Measurements from ENCODE around the gene DLGAP1. TPM values are rescaled to one million over a fixed set of nuclear protein-coding genes. Genes with fewer than 3 reads are reported as not detected.

DLGAP1 gene
- total RNA-seq, 1 experiment from 2014 or later = 23.2 TPM

DNA sequence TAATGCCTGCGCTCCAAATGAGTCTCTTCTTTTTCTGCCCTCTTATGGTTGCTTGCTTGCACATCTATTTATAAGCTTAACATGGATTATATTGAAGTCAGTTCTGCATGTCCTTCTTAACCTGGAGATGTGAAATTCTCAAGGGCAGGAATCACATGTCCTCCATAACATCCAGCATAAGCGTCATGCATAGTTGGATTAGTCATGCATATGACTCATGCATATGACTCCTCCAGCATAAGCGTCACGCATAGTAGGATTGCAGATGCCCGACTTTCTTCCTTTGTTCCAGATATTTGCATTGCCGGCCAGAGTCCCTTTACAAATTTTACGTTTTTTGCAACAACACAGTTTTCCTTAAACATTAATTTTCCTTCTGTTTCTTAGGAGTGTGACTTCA, 696.6 kb downstream of the DLGAP1 start:
- Histone ChIP-seq H2BK20ac (ENCODE audit: low read depth, low read length, poor library complexity, severe bottlenecking) (no peak overlapping the region), H3K27ac (ENCODE audit: insufficient read length, low read depth, low read length) (no peak overlapping the region), H3K9ac (ENCODE audit: extremely low read depth, insufficient read length, low read length) (no peak overlapping the region), H3K79me2 (ENCODE audit: insufficient read depth, low read length) (no peaks in the 10 kb centered on the region), H3K79me1 (ENCODE audit: insufficient read depth, low read depth, low read length, poor library complexity, severe bottlenecking) (no peaks in the 10 kb centered on the region), H2AK5ac (ENCODE audit: insufficient read length, low read length) (no peak overlapping the region), H3K9me3 (ENCODE audit: control insufficient read depth, low read depth, low read length) (no peaks in the 10 kb centered on the region), H3K4me2 (ENCODE audit: insufficient read depth, insufficient read length, low read length) (no peak overlapping the region), H2BK12ac (ENCODE audit: insufficient read length, low read depth, low read length) (no peak overlapping the region), H3K18ac (ENCODE audit: insufficient read length, low read depth, low read length) (no peak overlapping the region), H3K23me2 (ENCODE audit: insufficient read length, low read depth, low read length, poor library complexity, severe bottlenecking) (no peaks in the 10 kb centered on the region), H4K91ac (ENCODE audit: insufficient read length, low read depth, low read length) (no peak overlapping the region), H3K56ac (ENCODE audit: insufficient read length, low read depth, low read length) (no peak overlapping the region), H3K4ac (ENCODE audit: low read depth, low read length) (no peak overlapping the region), H2AFZ (ENCODE audit: low read length) (no peak overlapping the region), H4K20me1 (ENCODE audit: control insufficient read depth, insufficient read depth, insufficient read length) (no peaks in the 10 kb centered on the region), H3T11ph (ENCODE audit: low read length) (no peak overlapping the region), H3K14ac (ENCODE audit: insufficient read depth, low read length) (no peak overlapping the region), H3K23ac (ENCODE audit: insufficient read length, low read depth, low read length) (no peak overlapping the region), H2BK15ac (ENCODE audit: low read depth, low read length) (no peak overlapping the region), H2BK120ac (ENCODE audit: low read depth, low read length, poor library complexity, severe bottlenecking) (no peak overlapping the region), H2BK5ac (ENCODE audit: insufficient read length, low read length) (no peak overlapping the region), H3K4me1 (ENCODE audit: insufficient read depth, low read length) (no peaks in the 10 kb centered on the region), H4K8ac (replicated peaks; ENCODE audit: insufficient read length, low read depth, low read length) (no peak overlapping the region), H4K5ac (ENCODE audit: insufficient read length, low read depth, low read length) (no peak overlapping the region), H3K27me3 (ENCODE audit: insufficient read depth, low read length) (no peaks in the 10 kb centered on the region)
- H3K9me3 Mint-ChIP-seq = peaks cover 4% of the 10 kb centered on the region in 2 experiments; a peak in 3 of 5 replicates
- WGBS (ENCODE audit: extremely low coverage, insufficient read length, low lambda C conversion rate) = no CpG with 5 or more reads among the region's 7 CpGs
- TF ChIP-seq, protein P1, sequence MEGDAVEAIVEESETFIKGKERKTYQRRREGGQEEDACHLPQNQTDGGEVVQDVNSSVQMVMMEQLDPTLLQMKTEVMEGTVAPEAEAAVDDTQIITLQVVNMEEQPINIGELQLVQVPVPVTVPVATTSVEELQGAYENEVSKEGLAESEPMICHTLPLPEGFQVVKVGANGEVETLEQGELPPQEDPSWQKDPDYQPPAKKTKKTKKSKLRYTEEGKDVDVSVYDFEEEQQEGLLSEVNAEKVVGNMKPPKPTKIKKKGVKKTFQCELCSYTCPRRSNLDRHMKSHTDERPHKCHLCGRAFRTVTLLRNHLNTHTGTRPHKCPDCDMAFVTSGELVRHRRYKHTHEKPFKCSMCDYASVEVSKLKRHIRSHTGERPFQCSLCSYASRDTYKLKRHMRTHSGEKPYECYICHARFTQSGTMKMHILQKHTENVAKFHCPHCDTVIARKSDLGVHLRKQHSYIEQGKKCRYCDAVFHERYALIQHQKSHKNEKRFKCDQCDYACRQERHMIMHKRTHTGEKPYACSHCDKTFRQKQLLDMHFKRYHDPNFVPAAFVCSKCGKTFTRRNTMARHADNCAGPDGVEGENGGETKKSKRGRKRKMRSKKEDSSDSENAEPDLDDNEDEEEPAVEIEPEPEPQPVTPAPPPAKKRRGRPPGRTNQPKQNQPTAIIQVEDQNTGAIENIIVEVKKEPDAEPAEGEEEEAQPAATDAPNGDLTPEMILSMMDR (conservative IDR thresholded peaks at IDR 0.05) = no peak
- no peak overlapping the region for H3K4me3 Mint-ChIP-seq
- peaks cover 8 to 11% of the 10 kb centered on the region in 2 experiments for H3K4me1 Mint-ChIP-seq
- no peaks in the 10 kb centered on the region for H3K27me3 Mint-ChIP-seq (ENCODE audit: low read depth)
- H3K36me3 Mint-ChIP-seq (ENCODE audit: insufficient read depth in 1 of 3, low read depth in 3 of 3) = peaks cover 0 to 11% (median 3%) of the 10 kb centered on the region in 3 experiments; a peak in 2 of 7 replicates
- no peak for DNase-seq
- no peak overlapping the region for H3K27ac Mint-ChIP-seq
